Measurements from ENCODE around the gene CNN2. TPM values are rescaled to one million over a fixed set of nuclear protein-coding genes. Genes with fewer than 3 reads are reported as not detected.
A peak's percentile ranks its signal among the peaks of the same experiment; 100 is the strongest.

The CNN2 gene
- total RNA-seq (100 to 1,000 TPM in 6 of 7 donors, 10 to 100 TPM in 1; 60.6 to 438 (median 210) TPM), polyA plus RNA-seq (100 to 1,000 TPM in 1 of 2 donors, 10 to 100 TPM in 1; 90.6 to 159 TPM)
- long read RNA-seq, donor 1, transcript CNN2-206 (1 exons, 2,266 nt): minor isoform, 63 of 2,260 reads
- long read RNA-seq, donor 1, transcript CNN2-202 (6 exons, 2,033 nt): minor isoform, 71 of 2,260 reads
- long read RNA-seq, donor 1, transcript CNN2-208 (6 exons, 828 nt): minor isoform, 41 of 2,260 reads
- long read RNA-seq, donor 1, transcript CNN2-201 (7 exons, 2,179 nt): major isoform, 1,912 of 2,260 reads
- long read RNA-seq, donor 1, partial matches to known transcripts: 84 of 2,260 reads
- long read RNA-seq, donor 1, other reads (novel, unspliced or antisense): 73 of 2,260 reads
- long read RNA-seq, donor 2, transcript CNN2-201 (7 exons, 2,179 nt): minor isoform, 19 of 59 reads
- long read RNA-seq, donor 2, transcript CNN2-206 (1 exons, 2,266 nt): major isoform, 37 of 59 reads
- long read RNA-seq, donor 2, partial matches to known transcripts: 0 of 59 reads
- long read RNA-seq, donor 2, other reads (novel, unspliced or antisense): 0 of 59 reads
- long read RNA-seq, donor 3, transcript CNN2-202 (6 exons, 2,033 nt): minor isoform, 28 of 565 reads
- long read RNA-seq, donor 3, transcript CNN2-201 (7 exons, 2,179 nt): major isoform, 418 of 565 reads
- long read RNA-seq, donor 3, transcript CNN2-208 (6 exons, 828 nt): minor isoform, 6 of 565 reads
- long read RNA-seq, donor 3, transcript CNN2-206 (1 exons, 2,266 nt): minor isoform, 72 of 565 reads
- long read RNA-seq, donor 3, partial matches to known transcripts: 23 of 565 reads
- long read RNA-seq, donor 3, other reads (novel, unspliced or antisense): 14 of 565 reads

- peak; percentile 84 to 91 (median 84) for DNase-seq
- Histone ChIP-seq H3K4me3 (peak within 1 kb of the TSS; percentile 83), H3K27me3 (no peaks in the 10 kb centered on the region), H3K27ac (peak within 1 kb of the TSS; percentile 87 to 95), H3K36me3 (no peaks in the 10 kb centered on the region), H3K9me3 (no peaks in the 10 kb centered on the region), H3K4me1 (ENCODE audit: insufficient read depth) (peaks cover 10% of the 10 kb centered on the region)
- intact Hi-C loops (cut with DNase I): loop anchor here in 2 of 4 donors (5.0 to 10.0 kb wide), 2 partner anchors 71 to 219 kb away; partner anchors contain the start of genes ATP5F1D (in 1 of the 2), MIDN (in 1 of the 2) and POLR2E (in 1 of the 2)
- TF ChIP-seq, protein P1, sequence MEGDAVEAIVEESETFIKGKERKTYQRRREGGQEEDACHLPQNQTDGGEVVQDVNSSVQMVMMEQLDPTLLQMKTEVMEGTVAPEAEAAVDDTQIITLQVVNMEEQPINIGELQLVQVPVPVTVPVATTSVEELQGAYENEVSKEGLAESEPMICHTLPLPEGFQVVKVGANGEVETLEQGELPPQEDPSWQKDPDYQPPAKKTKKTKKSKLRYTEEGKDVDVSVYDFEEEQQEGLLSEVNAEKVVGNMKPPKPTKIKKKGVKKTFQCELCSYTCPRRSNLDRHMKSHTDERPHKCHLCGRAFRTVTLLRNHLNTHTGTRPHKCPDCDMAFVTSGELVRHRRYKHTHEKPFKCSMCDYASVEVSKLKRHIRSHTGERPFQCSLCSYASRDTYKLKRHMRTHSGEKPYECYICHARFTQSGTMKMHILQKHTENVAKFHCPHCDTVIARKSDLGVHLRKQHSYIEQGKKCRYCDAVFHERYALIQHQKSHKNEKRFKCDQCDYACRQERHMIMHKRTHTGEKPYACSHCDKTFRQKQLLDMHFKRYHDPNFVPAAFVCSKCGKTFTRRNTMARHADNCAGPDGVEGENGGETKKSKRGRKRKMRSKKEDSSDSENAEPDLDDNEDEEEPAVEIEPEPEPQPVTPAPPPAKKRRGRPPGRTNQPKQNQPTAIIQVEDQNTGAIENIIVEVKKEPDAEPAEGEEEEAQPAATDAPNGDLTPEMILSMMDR (IDR thresholded peaks at IDR 0.05): no peak
- TF ChIP-seq EP300 (IDR thresholded peaks at IDR 0.05) (no peak), POLR2A (IDR thresholded peaks at IDR 0.05) (peak; percentile 91)
- WGBS, 3 donors: 2 to 10% (median 4%) methylated on average over 25 to 63 of the region's 63 CpGs
Observed at GRCh38 chr19:1025960-1026782, at the start of gene CNN2. Gene CNN2, plus strand, starts transcription at chr19:1026608. Its CDS starts 54 bp downstream, at chr19:1026662.

DNA sequence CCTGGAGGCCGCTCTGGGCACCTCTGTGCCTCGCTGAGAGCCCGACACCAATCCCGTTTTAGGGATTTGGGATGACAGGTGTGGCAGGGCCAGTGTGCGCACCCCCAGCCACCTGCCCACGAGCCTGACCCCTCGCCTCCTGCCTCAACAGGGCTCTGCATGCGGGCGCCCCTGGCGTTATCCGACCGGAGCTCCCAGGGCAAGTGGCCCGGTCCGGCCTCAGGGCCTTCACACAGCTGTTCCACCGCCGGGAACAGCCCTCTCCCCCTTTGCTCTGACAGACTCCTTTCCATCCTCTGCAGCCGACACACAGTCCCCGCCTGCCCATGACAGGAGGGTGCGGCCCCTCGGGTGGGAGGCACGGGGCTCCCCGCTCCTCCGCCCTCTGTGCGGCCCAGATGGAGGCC, 49.3 kb upstream of the CNN2 start:
- intact Hi-C loops (cut with DNase I): no loop called here
- H3K4me1 ChIP-seq (ENCODE audit: insufficient read depth): no peaks in the 10 kb centered on the region
- no peak overlapping the region for H3K27ac ChIP-seq
- no peaks in the 10 kb centered on the region for H3K27me3 ChIP-seq
- WGBS, 3 donors: 76 to 85% (median 76%) methylated on average over 20 to 24 of the region's 24 CpGs
- H3K36me3 ChIP-seq: no peaks in the 10 kb centered on the region
- peak in 1 of 5 donors; percentile 28 for DNase-seq
- TF ChIP-seq, protein P1 (IDR thresholded peaks at IDR 0.05): no peak
- no peak for TF ChIP-seq POLR2A (IDR thresholded peaks at IDR 0.05)
- no peak for TF ChIP-seq EP300 (IDR thresholded peaks at IDR 0.05)
- H3K9me3 ChIP-seq: no peaks in the 10 kb centered on the region
- no peak overlapping the region for H3K4me3 ChIP-seq

DNA sequence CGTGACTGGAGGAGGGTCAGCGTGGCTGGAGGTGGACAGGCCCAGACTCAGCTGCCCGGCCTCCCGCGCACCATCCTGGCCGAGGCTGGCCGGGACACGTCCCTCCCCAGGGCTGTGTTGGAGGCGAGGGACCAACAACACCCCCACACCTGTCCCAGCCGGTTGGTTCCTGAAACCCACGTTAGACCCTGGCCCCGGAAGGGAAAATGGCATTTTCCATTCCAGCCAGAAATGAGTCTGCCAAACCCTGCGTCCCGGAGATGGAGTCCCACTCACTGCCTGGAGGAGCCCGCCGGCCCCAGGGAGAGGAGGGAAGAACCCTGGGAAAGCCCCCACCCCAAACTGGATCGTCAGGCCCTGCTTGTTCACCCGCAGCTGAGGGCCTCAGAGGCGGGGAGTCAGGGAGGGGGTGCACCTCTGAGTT, 47.1 kb upstream of the CNN2 start:
- WGBS, 3 donors: 56 to 72% (median 63%) methylated on average over 18 to 19 of the region's 19 CpGs
- no peak for TF ChIP-seq EP300 (IDR thresholded peaks at IDR 0.05)
- TF ChIP-seq, protein P1 (IDR thresholded peaks at IDR 0.05): no peak
- no peak for TF ChIP-seq POLR2A (IDR thresholded peaks at IDR 0.05)
- Histone ChIP-seq H3K36me3 (no peaks in the 10 kb centered on the region), H3K27me3 (no peaks in the 10 kb centered on the region), H3K27ac (no peak overlapping the region), H3K4me3 (no peak overlapping the region), H3K4me1 (ENCODE audit: insufficient read depth) (peaks cover 1% of the 10 kb centered on the region), H3K9me3 (no peaks in the 10 kb centered on the region)
- intact Hi-C loops (cut with DNase I): no loop called here
- DNase-seq: peak in 1 of 5 donors; percentile 34

Measured in ovary (tissue), 10 donors.